Measurements from ENCODE around the gene CHRDL1.

CHRDL1 gene

DNA sequence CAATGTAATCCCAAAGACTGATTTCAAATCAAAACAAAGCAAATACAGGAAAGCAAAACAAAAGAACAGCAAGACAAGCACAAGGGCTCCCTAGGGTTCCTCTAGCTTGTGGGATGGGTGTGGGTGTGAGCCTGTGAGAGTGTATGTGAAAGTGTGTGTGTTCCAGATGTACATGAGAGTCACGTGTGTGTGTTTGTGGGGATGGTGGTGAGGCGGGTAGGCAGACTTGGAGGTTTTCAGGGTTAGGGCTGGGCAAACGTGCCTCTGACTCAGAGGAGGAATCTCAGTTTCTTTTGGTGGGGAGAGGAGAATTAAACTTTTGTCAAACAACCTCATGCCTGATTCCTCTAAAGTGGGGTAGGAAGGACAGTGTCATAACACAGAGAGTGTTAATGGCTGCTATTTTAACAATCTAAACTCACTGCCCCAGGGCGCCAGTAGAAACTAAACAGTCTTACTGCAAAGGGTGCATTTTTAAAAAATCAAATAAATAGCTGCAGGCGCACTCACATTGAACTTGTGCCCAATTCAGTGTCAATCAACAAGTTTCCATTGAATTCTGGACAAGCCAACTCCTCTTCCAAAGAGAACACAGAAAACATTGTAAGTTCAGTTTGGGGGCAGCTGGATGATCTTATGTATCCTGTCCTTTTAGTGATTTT lies 51.8 kb downstream of the CHRDL1 start:
- DNase-seq: no peak

DNA sequence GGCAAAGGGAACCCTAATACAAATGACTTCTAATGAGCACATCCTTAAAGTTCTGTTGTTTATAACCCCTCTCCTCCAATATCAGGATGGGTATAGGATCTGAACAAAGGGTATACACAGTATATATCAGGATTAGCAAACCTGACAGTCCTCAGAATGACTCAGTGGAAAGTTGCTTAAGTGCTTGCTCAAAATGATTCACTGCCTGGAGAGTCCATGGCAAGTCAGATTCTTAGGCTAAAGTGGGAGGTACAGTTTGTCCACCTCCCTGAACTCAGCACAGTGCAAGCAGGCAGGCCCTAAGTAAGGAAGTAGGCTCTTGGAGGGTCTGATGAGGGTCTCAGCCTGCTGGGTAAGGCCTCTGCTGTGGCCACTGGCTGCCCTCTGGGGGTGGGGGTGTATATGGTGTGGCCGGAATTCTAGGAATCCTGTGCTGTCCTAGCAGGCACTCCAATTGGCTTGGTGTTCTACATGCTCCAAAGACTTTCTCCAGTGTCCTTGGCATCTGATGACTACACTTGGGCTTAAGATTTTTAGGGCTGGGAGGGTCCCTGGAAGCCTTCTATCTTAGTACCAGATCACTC lies 54.3 kb downstream of the CHRDL1 start:
- DNase-seq: no peak

DNA sequence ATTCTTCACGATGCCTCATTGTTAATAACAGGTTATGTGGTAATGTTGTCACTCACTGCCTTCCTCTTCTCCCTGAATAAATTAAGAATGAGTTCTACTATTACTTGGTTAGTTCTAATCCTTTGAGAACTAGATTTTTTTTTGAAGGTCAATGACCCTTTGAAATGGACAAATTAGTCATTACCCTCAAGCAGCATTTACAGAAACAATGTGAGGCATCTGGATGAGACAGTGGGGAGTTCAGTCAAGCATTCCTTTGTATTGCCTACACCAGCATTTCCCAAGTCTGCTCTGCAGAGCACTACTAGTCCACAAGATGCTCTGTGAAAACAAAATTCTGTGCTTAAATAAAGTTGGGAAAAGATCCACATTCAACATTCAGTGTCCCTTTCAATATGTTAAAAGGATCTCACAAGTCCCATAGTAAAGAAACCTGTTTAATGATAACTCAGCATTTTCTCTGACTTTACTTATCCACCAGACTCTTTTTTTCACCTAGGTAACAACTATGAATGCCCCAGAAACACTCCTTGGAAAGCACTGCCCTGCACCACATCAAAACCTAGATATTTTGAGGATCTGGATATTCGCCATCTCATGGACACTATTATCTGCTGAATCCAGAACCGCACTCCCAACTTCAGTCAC lies 60.6 kb downstream of the CHRDL1 start:
- DNase-seq: no peak

DNA sequence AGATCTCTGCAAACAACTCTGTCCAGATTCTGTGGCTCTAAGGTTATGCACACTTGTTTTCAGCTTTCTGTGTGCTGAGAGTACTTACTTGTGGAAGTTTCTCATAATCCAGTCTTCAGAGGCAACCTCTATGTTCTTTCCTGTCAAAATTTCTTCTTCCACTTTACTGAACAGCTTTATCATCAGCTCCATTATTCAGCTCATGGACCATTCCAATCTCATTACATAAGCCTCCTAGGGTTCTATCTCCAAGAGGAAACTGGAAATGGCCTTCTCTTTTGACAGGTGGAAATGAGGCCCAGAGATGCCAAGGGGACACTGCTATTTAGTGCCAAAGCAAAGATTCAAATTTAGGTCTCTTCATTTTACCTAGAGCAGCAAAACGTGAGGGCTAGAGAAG lies 61.3 kb downstream of the CHRDL1 start:
- no peak for DNase-seq

DNA sequence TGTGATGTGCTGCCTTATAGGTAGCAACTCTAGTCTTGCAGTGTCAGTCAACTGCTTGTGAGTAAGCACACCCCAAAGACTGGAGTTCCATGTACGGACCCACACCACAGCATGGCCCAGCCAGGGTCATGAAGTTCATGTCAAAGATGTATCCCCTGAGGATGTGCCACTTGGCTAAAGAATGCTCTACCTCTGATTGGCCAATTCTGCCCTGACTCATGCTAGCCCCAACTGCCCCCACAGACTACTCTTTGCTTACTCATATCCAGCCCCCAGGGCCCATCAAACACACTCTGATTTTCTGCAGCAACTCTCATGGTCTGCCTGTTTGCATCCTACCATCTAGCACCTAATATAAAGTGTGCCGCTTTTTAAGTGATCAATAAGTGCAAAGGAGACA lies 62.5 kb downstream of the CHRDL1 start:
- DNase-seq: no peak

DNA sequence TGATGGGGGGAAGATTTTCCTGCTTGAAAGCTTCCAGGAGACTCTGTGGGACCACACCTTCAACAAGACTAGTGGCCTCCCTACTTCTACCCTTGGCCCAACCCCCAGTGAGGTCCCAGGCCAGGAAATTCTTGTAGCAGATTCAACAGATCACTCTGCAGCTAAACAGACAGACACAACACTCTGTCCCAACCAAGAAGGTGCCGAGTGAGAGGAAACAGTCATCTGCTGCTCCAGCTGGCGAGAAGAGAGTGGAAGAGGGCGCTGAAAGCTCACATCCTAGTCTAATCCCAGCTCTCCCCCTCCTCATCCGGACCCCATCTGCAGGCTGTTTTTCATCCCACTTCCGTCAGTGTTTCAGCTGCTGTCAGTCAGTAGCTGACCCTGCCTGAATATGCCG lies 63.4 kb downstream of the CHRDL1 start:
- no peak for DNase-seq

DNA sequence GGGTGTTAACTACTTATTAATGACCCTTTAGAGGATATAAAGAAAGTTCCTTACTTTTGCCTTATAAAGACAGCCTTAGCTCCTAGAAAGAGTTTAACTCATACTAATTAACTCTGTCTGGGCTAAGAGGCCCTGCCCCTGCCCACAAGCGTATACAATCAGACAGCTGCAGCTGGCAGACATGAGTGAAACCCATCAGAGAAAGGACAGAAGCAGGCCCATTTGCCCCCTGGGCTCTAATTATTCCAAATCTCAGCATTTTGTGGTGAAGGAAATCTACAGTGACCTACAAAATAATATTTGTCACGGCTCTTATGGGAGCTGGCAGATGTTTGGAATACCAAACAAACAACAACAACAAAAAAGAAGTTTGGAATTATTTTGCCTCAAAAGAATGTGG lies 71.8 kb downstream of the CHRDL1 start:
- no peak for DNase-seq

DNA sequence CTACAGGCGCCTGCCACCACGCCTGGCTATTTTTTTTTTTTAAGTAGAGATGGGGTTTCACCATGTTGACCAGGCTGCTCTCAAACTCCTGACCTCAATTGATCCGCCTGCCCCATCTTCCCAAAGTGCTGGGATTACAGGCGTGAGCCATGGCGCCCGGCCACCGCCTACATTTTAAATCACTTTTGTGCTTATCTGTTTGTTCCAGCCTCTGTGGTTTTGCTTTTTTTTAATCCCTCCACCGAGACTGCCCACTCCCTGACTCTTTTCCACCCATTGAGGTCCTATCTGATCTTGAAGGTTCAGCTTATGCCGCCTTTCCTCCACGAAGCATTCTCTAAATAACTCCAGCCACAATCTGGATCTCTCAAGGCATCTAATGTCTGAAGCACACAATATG lies 73.5 kb downstream of the CHRDL1 start:
- DNase-seq: no peak

DNA sequence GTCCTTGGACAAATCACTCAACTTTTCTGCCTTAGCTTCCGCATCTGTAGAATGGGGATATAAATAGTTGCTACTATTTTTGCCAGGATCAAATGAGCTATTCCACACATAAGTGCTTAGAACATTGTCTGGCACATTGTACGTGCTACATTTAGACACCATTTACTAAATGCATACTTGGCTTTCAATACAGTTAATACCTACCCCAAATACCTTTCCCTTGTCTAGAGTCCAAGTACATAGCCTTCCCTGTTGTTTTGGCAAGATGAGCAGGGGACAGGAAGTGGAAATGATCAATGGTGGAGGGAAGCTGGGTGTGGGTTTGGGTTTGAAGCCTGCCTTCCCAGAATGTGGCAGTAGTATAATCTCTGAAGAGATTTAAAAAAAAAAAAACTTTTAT lies 82.0 kb downstream of the CHRDL1 start:
- DNase-seq: no peak

DNA sequence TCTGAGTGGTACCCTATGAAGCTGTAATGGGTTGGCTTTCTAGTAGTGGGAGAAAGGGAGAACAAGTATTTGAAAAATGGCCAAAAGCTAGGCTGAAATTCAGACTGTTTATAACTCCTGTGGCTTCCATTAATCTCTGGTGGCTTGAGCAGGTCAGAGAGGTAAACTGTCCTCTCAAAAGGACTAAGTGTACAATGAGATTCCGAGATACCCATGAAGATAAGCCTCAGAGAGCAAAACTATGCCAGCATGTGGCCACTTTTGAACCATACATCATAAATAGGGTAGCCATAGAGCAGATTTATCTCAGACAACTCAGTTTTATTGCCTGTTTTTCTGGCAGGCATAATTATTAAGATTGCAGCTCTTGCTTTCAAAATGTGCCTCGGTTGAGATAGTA lies 89.2 kb downstream of the CHRDL1 start:
- DNase-seq: no peak

DNA sequence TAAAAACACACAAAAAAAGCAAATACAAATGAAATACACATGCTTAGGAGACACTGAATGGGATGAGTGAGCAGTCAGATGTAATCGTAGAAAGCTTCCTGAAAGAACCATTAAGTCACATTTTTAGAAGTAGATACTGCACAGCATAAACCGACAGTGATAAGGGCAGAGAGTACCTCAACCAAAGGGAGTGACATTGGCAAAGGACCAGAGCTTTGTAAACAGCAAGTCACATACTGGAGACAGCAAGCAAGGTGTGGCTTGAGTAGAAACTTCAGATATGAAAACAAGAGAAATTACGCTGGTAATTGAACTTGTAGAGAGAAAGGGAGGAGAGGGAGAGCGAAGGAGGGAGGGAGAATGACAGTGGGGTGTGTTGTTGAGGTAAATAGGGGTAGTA lies 92.0 kb downstream of the CHRDL1 start:
- no peak for DNase-seq

DNA sequence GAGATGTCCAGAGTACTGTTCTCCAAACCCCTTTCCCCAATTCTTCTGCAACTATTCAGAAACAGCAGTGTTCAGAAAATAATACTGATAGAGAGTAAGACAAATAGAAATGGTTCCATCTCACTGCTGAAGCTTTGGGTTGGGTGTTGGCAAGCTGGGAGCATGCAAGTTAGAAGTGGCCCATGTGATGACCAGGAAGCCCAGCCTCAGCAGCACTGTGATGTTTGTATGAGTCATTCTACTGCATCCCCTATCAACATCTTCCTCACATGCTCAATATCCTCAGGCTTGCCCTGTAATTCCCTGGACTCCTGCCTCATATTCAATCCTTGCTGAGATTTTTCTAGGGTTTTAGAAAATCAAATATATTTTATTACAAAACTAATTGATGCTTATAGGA lies 96.5 kb downstream of the CHRDL1 start:
- DNase-seq: no peak

DNA sequence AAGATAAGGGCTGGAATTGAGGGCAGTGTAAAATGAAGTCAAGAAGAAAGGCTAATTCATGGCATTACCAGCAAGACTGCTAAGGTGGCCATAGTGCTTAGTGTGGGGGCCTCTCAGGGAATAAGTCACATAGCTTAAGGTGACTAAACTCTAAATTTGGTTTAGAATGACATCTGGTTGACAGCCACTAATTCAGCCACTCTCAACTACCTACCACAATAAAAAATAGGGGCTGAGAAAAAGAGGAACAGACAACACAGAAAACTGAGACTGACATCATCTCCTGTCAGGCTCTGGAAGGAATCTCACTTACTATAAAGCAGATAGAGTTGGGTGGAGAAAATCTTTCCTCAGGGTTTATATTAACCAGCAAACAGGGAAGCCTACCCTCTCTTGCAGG lies 96.9 kb downstream of the CHRDL1 start:
- DNase-seq: no peak

DNA sequence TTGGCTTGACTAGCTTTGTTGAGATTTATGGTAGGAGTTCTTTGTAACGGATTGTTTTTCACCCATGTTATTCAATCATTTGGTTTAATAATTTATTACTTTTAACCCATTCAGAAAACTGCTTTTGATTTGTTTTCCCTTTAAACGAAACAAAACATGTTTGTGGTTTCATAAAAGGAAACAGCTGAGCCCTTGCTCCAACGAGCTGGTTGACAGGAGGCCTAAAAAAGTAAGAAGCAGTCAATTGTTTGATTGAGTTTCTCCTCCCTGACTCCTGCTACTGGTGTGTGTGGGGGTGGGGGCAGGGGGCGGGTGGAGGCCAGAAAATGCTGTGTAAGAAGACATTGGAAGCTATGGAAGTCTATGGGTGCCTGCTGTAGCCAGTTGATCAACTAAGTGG lies 102.8 kb downstream of the CHRDL1 start:
- DNase-seq: no peak

DNA sequence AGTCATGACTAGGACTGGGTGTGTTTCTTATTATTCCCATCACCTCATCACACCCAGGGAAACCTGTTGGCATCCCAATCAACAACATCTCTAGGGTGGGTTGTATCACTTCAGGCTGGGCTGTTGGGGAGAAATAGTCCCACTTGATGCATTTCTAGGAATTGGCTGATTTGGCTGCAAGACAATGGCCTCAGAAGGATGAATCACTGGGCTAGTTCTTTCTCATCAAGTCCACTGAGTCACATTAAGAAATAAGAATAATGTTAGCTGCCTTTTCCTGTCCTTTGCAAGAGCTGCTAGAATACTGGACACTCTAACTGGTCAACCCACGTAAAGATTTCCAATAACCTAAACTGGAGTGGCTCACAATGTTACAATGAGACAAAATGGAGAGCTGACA lies 104.2 kb downstream of the CHRDL1 start:
- DNase-seq: no peak

DNA sequence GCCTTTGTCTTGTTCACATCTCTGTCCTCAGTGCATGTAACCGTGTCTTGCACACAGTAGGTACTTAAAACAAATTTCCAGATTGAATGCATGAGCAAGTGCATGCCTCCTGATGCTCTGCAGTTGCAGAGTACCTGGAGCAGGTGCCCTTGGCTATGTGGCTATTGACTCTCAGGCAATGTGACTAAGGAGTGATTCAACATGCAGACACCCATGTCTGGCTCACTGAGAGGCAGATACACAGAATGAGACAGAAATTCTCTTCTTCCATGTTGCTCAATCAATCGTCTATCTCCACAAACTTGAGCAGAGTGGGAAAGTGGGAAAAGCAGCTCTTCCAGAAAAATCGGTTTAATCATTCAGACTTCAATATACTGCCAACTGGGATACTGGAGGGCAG lies 111.0 kb downstream of the CHRDL1 start:
- DNase-seq: no peak

DNA sequence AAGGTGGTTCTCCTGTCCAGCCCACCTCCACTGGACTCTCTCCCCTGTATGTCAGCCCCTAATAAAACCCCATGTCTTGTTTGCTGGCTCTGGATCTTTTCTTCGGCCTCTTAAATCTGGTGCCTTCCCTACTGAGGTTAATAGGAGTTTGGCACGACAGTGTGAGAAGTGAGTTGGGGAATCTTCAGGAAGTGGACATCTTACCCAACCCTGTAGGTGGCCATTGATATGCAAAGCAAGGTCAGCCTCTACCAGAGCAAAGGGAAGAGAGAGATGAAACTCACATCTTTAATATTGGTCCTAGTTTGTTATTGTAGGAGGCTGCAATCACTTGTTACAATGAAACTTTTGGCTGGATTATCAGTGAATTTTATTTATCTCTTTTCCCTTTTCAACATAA lies 111.7 kb downstream of the CHRDL1 start:
- no peak for DNase-seq

DNA sequence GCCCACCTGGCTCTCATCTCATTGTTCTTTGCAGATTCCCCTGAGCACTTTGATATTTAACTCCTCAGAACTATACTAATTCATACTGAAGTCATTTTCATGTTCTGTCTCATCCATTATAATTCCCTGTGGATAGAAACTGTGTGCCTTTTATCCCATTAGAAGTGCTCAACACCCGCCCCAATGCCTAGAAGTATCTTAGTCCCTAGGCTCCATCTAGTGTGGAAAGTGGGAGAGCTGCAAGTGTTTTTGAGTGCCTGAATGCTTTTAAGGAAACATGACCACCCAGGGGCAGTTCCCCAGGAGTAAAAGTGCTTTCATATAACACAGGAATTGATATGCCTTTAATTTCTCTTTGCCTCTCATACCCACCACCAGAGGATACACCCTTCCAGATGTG lies 117.0 kb downstream of the CHRDL1 start:
- DNase-seq: no peak

DNA sequence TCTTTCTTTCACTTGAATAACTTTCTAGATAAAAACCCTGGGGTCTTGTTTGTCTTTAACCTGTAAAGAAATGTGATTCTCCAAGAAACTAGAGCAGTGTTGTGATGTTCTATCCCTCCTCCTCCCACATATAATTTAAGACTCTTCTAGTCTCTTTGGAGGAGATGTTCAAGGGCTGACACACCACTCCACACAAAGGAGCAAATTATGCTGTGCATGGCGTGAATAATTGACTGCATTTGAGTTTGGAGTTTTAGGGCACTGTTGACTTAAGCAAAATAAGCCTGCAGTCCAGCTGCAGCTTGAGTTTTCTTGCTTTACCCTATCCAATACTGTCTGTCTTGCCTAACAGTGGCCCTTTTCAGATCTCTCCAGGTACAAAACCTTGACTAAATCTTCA lies 119.7 kb downstream of the CHRDL1 start:
- no peak for DNase-seq

DNA sequence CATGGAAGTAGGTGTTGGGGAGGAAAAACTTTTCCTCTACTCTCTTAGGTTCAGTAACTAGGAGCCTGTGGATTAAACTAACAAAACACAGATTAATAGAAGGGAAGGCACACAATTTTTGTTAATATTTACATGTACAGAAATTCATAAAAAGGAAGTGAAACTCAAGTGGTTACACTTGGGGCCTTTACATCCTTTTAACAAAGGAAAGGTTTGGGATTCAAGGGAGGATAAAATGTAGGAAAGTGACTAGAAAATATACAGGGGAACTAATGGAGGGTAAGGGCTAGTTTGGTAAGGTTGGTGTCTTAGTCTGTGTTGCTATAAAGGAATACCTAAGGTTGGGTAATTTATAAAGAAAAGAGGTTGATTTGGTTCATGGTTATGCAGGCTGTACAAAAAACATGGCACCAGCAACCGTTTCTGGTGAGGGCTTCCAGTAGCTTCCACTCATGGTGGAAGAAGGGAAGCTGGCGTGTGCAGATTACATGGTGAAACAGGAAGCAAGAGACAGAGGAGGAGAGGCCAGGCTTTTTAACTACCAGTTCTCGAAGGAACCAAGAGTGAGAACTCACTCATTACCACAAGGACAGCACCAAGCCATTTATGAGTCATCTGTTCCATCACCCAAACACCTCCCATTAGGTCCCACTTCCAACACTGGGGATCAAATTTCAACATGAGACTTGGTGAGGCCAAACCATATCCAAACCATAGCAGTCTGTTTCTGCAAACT lies 124.4 kb downstream of the CHRDL1 start:
- DNase-seq: no peak

DNA sequence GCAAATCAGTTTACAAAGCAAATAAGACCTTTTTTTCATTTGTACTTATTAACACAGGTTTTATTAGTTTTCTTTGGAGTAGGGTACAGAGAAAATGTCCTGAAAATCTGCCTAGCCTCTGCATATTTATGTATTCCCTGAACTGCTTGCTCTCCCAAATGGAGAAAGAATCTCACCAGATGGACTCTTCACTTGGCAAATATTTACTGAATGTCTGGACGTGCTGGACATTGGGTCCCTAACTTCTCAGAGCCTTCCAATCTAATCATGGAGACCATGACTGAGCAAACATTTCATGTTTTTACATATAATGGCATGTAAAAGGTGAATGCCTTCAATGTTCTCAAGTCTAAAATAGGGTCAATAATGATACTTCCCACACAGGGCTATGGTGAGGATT lies 126.0 kb downstream of the CHRDL1 start:
- DNase-seq: no peak

DNA sequence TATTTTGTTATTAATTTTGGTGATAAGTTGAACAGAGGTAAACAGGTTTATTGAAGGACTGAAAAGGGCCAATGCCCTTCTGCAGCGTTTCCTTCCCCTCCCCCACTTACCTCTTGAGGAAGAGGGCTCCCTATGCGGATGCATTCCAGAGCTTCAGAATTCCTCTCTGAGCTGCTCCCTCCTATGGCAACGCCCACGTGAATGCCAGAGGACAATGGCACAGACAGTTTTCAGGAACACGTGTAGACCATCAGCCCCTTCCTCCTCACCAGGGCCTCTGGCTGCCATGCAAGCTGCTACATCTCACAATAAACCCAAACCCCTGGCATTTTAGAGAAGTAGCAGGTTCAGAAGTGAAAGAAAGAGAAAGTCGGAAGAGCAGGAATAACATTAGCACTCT lies 127.9 kb downstream of the CHRDL1 start:
- DNase-seq: no peak

DNA sequence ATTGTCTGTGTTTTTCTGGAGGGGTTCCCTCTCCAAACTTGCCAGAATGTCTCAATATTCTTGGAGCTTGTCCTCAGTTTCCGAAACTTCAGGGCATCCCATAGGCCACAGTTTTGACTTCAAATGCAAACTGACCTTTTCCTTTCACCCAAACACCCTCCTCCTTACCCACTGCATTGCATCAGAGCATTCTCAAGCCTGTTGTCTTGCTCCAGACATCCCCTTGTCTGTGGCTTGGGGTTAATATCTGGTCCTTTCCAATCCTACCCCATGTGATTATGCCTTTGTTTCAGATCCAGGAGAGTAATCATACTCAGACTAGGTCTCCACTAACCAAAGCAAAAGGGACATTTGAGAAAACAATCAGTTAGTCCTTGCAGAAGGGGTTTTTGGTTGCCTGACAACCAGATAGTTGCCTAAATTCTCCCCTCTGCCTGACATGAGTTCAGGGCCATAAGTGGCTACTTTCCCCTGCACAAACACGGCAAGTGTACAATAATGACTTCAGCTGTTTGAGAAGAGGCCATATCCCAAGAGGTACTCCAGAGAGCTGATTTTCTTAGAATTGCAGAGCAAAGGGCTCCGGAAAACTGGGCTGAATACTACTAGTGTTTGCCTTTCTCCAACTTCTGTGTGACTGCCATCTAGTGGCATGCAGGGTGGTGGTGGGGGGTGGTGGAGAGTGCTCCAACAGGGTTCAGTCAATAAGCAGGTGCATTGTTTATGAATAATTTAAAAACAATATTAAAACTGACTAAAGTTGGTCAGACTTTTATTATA lies 130.2 kb downstream of the CHRDL1 start:
- DNase-seq: no peak

Data from right kidney (tissue), 1 donor.